ENCODE data around the gene IKZF1. TPM values are rescaled to one million over a fixed set of nuclear protein-coding genes. Genes with fewer than 3 reads are reported as not detected.

IKZF1 gene
- total and polyA plus RNA-seq, 9 of the 15 experiments (the other 6 are each of a cell fraction or from before 2014, with no cell fraction given), result 12.6 to 85.3 (median 44.7) TPM

- TF ChIP-seq, protein P1, sequence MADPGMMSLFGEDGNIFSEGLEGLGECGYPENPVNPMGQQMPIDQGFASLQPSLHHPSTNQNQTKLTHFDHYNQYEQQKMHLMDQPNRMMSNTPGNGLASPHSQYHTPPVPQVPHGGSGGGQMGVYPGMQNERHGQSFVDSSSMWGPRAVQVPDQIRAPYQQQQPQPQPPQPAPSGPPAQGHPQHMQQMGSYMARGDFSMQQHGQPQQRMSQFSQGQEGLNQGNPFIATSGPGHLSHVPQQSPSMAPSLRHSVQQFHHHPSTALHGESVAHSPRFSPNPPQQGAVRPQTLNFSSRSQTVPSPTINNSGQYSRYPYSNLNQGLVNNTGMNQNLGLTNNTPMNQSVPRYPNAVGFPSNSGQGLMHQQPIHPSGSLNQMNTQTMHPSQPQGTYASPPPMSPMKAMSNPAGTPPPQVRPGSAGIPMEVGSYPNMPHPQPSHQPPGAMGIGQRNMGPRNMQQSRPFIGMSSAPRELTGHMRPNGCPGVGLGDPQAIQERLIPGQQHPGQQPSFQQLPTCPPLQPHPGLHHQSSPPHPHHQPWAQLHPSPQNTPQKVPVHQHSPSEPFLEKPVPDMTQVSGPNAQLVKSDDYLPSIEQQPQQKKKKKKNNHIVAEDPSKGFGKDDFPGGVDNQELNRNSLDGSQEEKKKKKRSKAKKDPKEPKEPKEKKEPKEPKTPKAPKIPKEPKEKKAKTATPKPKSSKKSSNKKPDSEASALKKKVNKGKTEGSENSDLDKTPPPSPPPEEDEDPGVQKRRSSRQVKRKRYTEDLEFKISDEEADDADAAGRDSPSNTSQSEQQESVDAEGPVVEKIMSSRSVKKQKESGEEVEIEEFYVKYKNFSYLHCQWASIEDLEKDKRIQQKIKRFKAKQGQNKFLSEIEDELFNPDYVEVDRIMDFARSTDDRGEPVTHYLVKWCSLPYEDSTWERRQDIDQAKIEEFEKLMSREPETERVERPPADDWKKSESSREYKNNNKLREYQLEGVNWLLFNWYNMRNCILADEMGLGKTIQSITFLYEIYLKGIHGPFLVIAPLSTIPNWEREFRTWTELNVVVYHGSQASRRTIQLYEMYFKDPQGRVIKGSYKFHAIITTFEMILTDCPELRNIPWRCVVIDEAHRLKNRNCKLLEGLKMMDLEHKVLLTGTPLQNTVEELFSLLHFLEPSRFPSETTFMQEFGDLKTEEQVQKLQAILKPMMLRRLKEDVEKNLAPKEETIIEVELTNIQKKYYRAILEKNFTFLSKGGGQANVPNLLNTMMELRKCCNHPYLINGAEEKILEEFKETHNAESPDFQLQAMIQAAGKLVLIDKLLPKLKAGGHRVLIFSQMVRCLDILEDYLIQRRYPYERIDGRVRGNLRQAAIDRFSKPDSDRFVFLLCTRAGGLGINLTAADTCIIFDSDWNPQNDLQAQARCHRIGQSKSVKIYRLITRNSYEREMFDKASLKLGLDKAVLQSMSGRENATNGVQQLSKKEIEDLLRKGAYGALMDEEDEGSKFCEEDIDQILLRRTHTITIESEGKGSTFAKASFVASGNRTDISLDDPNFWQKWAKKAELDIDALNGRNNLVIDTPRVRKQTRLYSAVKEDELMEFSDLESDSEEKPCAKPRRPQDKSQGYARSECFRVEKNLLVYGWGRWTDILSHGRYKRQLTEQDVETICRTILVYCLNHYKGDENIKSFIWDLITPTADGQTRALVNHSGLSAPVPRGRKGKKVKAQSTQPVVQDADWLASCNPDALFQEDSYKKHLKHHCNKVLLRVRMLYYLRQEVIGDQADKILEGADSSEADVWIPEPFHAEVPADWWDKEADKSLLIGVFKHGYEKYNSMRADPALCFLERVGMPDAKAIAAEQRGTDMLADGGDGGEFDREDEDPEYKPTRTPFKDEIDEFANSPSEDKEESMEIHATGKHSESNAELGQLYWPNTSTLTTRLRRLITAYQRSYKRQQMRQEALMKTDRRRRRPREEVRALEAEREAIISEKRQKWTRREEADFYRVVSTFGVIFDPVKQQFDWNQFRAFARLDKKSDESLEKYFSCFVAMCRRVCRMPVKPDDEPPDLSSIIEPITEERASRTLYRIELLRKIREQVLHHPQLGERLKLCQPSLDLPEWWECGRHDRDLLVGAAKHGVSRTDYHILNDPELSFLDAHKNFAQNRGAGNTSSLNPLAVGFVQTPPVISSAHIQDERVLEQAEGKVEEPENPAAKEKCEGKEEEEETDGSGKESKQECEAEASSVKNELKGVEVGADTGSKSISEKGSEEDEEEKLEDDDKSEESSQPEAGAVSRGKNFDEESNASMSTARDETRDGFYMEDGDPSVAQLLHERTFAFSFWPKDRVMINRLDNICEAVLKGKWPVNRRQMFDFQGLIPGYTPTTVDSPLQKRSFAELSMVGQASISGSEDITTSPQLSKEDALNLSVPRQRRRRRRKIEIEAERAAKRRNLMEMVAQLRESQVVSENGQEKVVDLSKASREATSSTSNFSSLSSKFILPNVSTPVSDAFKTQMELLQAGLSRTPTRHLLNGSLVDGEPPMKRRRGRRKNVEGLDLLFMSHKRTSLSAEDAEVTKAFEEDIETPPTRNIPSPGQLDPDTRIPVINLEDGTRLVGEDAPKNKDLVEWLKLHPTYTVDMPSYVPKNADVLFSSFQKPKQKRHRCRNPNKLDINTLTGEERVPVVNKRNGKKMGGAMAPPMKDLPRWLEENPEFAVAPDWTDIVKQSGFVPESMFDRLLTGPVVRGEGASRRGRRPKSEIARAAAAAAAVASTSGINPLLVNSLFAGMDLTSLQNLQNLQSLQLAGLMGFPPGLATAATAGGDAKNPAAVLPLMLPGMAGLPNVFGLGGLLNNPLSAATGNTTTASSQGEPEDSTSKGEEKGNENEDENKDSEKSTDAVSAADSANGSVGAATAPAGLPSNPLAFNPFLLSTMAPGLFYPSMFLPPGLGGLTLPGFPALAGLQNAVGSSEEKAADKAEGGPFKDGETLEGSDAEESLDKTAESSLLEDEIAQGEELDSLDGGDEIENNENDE (IDR thresholded peaks at IDR 0.05; ENCODE audit: low read depth, low read length), result no peak
- TF ChIP-seq OTX1 (CRISPR knock-in tag; IDR thresholded peaks at IDR 0.05) (no peak), RHOXF2B (CRISPR knock-in tag; conservative IDR thresholded peaks at IDR 0.05) (no peak), PTRF (tag; IDR thresholded peaks at IDR 0.05) (no peak), HNRNPUL1 (IDR thresholded peaks at IDR 0.05; ENCODE audit: low read length) (no peak)
These were observed 45.7 kb downstream of the IKZF1 start (continued) for GRCh38 chr7:50349963-50350944.
